ENCODE results near the gene CTSD. TPM values are rescaled to one million over a fixed set of nuclear protein-coding genes. Genes with fewer than 3 reads are reported as not detected.

CTSD gene
- polyA plus RNA-seq, 5 donors: 97.8 to 192 (median 126) TPM

DNA sequence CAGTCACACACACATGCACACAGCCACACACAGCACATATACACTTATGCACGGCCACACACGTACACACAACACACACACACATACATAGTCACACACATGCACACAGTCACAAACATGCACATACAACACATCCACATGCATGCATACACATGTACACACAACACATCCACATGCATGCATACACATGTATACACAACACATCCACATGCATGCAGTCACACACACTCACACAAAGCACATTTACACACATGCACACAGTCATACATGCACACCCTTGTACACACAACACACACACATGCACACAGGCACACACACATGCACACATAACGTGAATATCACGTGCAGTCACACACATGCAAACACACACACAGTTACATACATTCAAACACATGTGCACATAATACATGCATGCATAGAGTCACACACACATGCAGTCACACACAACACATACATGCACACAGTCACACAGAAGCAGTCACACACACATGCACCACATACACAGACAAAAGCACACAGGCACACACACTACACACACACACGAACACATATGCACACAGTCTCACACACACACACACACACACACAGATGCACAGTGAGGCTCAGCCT lies 32.2 kb downstream of the CTSD start:
- DNase-seq: no peak

DNA sequence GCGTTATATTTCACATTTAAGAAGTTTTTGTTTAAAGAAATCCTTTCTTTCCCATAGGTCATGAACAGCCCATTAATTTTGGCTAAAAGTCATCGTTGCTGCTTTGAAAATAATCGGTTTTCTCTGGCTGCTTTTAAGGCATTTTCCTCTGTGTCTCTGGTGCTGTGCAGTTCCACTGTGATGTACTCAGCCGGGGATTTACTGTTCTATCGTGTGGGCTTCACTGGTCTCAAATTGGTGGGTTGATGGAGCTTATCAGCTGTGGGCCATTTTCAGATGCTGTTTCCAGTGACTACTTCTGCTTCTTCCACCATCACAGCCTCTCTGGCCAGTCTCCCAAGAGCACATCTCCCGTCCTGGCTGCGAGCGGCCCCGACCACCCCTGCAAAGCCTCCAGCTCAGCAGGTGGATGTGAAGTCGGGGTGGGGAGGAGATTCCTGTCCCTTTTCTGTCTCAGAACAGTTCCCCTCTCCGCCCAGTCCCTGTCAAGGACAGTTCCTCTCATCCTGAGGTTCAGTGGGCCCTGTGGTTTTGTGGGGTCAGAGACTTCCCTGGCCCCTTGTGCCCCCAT lies 33.6 kb downstream of the CTSD start:
- DNase-seq: no peak

- DNase-seq: no peak
These were observed 34.1 kb downstream of the CTSD start for GRCh38 chr11:1729692-1730011.

DNA sequence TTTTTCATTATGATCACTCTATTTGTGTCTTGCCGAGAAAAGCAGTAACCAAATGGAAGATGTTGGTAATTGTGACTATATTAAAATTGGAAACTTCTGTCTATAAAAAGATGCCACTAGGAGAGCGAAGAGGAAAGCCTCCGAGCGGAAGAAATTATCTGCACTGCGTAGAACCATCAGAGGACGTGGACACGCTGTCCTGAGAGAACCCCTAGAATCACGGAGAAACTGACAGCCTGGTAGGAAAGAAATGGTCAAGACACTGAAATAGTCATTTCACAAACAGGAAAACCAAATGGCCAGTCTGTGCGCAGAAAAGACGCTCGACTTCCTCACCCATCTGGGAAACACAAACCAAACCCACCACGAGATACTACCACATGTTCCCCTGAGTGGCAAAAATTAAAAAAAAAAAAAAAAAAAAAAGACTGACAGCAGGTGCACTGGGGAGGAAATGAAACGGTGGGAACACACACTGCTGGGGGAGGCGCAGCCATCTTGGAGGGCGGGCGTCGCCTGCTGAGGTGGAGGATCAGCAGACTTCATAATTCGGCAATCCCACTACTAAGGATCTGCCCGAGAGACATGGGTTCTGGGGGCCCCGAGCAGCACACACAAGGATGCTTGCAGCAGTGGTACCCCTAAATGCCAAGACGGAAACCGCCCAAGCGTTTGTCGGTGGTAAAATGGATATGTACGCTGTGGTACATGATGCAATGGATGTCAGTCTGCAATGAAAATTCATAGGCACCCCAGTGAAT lies 34.6 kb downstream of the CTSD start:
- DNase-seq: no peak

GRCh38 chr11:1728301-1728700 lies 35.4 kb downstream of the CTSD start:
- DNase-seq: no peak

GRCh38 chr11:1727861-1728260 lies 35.9 kb downstream of the CTSD start:
- DNase-seq: no peak

GRCh38 chr11:1727096-1727690 lies 36.5 kb downstream of the CTSD start:
- no peak for DNase-seq

DNA sequence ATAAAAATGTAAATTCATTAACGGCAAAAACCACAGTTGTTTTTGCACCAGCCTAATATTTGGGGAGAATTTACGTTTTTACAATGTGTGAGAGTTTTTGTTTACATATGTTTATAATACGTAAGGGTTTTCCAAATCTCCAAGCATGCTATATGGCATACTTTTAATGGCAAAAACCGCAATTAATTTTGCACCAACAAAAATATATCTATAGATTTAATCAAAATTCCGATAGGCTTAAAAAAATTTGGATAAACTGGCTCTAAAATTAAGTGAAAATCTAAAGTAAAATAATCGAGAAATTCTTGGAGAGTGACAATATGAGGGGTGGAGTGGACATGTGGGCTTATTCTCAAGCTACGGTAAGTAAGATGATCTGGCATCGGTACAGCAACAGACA lies 43.9 kb downstream of the CTSD start:
- DNase-seq: no peak

DNA sequence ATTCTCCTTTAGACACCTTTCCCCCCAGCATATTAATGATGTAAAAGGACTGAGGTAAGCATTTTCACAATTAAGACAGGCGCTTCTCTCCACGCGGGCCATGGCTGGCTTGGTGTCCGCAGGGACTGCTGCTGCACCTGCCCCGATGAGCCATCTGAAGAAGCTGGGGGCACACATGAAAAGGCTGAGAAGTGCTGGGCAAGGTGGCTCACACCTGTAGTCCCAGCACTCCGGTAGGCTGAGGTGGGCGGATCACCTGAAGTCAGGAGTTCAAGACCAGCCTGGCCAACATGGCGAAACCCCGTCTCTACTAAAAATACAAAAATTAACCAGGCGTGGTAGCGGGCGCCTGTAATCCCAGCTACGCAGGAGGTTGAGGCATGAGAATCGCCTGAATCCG lies 45.4 kb downstream of the CTSD start:
- no peak for DNase-seq

GRCh38 chr11:1717745-1718144 lies 46.0 kb downstream of the CTSD start:
- DNase-seq: no peak

DNA sequence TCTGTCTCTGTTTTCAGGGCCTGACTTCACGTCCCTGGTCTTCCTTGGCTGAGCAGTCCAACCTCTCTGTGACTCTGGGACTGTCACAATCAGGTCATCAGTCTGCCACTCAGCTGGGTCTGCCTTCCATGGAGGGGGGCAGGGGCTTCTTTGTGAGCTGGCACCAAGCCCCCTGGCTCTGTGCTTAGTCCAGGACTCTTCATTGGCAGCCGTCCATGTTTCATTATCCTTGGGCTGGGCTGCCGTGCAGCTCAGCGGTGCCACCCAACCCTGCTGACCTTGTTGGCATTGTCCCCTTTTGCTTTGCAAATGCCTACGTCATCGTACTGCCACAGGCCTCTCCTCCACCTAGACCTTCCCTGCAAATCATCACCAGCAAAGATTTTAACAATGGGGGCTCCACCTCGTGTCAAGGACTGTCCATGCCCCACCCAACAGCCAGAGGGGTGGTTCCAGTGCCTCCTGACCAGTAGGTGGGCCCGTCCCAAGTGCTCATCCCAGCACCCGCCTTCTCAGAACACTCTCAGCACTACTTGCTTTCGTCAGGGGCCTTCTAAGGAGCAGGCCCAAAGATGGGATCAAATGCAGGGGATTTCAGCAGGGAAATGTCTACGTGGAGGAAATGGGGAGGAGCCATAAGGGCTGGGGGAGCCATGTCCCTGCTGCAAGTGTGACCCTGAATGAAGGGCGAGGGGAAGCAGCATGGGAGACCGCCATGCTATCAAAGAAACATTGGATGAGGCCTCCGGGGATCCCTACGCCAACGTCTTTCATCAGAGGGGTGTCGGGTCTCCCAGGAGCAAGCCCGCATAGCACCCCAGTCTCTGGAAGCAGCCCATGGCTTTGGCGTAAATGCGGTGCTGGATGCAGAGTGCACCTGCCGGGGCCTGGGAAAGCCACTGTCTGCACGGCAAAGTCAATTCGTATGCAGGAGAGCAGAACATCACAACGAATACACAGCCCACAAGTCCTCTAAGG lies 48.5 kb downstream of the CTSD start:
- no peak for DNase-seq

- DNase-seq: no peak
These were observed 55.0 kb downstream of the CTSD start for GRCh38 chr11:1708716-1709115.

- DNase-seq: no peak
These were observed 56.0 kb downstream of the CTSD start for GRCh38 chr11:1707751-1708150.

GRCh38 chr11:1706634-1707400 lies 56.9 kb downstream of the CTSD start:
- DNase-seq: no peak

DNA sequence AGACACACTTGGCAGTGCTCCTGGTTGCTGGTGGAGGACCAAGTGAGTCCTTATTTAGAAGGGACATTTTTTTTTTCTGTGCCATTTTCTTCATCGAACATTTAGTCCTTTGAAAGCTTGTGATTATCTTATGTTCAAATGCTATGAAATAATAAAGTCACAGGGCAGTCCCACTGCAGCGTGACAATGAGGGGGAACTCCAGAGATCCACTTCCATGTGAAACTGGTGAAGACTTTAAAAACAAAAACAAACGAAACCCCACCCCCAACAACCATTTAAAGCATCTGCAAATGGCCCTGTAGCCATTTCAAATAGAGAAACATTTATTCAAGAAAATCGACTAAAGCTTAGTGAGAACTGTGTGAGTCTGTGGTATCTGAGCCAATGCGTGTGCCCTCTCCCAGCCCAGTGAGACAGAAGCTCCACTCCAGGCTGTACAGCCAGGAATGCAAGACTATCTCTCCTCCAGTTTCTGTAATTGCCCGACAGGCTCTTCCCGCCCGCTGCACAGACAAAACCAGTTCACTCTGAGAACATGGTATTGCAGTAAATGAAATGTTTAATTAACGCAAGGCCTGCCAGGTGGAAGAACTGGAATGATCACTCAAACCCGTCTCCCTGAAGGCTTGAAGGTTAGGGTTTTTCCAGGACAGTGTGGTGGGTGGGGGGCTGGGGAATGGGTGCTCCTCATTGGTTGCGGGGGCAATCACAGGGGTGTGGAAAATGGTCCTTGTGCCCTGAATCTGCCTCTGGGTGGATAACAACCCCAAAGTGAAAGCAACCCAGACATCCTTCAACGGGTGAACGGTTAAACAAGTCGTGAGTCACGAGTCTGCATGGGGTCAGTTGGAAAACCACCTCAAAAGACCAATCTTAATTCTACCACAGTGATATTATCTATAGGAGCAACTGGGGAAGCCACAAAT lies 58.3 kb downstream of the CTSD start:
- DNase-seq: no peak

DNA sequence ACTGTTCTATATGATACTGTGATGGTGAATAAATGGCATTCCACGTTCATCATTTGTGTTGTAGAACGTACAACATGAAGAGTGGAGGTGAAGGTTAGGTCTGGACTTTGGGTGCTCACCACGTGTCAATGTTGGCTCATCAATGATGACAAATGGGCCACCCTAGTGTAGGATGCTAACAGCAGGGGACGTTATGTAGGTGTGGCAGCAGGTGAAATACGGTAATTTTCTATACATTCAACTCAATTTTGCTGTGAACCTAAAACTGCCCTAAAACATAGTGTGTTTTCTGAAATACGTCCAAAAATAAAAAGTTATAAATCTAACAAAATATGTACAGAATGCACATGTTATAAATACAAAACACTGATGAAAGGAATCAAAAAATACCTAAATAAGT lies 60.6 kb downstream of the CTSD start:
- DNase-seq: no peak
